ENCODE results near the gene UGT2A3.
A peak's percentile ranks its signal among the peaks of the same experiment; 100 is the strongest.

Gene UGT2A3

DNA sequence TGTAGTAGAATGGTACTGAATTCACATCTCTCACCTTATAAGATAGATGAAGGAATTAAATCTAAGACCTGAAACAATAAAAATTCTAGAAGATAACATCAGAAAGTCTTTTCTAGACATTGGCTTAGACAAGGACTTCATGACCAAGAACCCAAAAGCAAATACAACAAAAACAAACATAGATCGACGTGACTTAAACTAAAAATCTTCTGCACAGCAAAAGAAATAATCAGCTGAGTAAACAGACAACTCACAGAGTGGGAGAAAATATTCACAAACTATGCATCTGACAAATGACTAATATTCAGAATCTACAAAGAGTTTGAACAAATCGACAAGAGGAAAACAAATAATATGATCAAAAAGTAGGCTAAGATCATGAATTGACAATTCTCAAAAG, 38.8 kb downstream of the UGT2A3 start:
- no peak overlapping the region for H3K27ac ChIP-seq
- TF ChIP-seq, protein P1, sequence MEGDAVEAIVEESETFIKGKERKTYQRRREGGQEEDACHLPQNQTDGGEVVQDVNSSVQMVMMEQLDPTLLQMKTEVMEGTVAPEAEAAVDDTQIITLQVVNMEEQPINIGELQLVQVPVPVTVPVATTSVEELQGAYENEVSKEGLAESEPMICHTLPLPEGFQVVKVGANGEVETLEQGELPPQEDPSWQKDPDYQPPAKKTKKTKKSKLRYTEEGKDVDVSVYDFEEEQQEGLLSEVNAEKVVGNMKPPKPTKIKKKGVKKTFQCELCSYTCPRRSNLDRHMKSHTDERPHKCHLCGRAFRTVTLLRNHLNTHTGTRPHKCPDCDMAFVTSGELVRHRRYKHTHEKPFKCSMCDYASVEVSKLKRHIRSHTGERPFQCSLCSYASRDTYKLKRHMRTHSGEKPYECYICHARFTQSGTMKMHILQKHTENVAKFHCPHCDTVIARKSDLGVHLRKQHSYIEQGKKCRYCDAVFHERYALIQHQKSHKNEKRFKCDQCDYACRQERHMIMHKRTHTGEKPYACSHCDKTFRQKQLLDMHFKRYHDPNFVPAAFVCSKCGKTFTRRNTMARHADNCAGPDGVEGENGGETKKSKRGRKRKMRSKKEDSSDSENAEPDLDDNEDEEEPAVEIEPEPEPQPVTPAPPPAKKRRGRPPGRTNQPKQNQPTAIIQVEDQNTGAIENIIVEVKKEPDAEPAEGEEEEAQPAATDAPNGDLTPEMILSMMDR (IDR thresholded peaks at IDR 0.05) = no peak
- no peak for TF ChIP-seq ZFX (IDR thresholded peaks at IDR 0.05; ENCODE audit: borderline replicate concordance)

DNA sequence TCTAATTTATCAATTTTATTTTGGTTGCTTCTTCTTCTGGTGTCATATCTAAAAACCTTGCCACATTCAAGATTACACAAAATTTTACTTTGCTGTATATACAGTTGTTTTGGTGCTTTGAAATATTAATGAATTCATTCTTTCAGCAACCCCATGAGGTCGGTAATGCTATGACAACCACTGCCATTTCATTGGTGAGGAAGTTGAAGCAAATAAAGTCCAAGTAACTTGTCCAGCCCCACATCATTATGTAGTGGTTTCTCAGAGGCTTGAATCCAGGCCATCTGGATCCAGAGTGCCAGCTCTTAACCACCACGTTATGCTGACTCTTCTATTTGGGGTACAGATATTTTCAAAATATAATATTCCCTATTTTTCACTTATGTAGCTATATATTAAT, 42.2 kb downstream of the UGT2A3 start:
- TF ChIP-seq ZFX (IDR thresholded peaks at IDR 0.05; ENCODE audit: borderline replicate concordance) = no peak
- TF ChIP-seq, protein P1 (IDR thresholded peaks at IDR 0.05) = no peak
- H3K27ac ChIP-seq = peak overlapping the region; percentile 45

DNA sequence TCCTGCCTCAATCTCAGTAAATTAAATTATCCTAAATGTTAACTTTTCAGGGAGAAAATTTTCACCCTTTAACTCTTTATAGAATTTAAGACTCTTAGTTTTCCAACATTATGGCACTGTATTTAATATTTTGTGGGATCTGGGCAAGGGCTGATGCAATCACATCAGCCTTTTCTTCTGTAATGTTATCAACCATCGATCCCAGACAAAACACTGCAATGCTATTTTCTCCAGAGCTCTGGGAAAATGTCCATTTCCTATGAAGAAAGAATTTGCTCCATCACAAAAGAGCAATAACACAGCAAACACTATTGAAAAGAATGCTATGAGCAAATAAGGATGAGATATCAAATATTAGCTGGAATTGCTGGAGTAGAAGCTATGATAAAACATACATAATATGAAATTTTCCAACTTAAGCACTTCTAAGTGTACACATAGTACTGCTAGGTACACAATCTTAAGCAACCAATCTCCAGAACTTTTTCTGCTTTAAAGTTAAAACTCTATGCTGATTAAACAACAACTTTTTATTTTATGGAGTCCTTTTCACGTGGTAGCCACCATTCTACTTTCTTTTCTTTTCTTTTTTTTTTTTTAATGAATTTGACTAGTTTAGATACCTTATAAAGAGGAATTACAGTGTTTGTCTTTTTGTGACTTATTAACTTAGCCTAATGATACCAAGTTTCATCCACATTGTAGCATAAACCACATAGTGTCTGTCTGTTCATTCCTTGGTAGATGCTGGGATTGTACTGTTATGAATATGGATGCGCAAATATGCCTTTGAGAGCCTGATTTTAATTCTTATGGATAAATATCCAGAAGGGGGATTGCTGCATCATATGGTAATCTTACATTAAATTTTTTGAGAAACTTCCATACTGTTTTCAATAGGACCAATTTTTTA, 43.6 kb downstream of the UGT2A3 start:
- peak overlapping the region; percentile 45 for H3K27ac ChIP-seq
- TF ChIP-seq, protein P1 (IDR thresholded peaks at IDR 0.05) = no peak
- no peak for TF ChIP-seq ZFX (IDR thresholded peaks at IDR 0.05; ENCODE audit: borderline replicate concordance)

DNA sequence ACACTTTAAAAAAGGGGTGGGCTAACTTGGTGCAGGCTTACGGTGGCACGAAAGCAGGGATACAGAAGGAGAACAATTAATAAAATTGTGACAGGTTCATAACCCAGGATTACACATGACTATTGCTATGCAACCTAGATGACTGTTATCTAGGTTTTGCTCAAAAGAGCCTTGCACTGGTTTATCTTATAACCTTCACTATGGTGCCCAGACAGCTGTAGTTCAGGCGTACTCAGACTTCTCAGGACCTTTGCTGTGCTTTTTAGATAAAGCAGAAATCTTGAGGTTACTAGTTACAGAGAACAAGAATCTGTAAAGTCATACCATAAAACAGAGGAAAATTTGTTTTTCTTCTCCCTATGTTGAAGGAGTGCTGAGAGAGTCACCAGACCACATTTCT, 44.4 kb downstream of the UGT2A3 start:
- H3K27ac ChIP-seq = peak overlapping the region; percentile 65; the same call in 1 of the 2 replicates
- TF ChIP-seq, protein P1 (IDR thresholded peaks at IDR 0.05) = no peak
- no peak for TF ChIP-seq ZFX (IDR thresholded peaks at IDR 0.05; ENCODE audit: borderline replicate concordance)

DNA sequence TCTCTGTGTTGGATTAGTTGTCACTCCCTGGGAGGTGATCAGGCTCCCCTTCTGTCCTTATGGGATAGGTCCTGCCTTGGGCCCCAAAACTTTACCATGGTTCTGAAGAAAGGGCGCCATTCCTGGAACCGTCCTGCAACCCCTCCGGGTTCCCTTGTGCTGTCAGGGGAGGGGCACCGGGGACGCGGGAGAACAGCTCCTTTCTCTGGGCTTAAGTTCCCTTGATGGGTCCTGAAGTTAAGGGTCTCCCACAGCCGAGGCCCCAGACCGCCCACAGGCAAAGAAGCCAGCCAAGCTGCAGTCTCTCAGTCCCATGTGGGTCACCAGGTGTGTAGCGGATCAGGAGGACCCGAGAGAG, 44.8 kb downstream of the UGT2A3 start:
- H3K27ac ChIP-seq = peak overlapping the region; percentile 65
- TF ChIP-seq, protein P1 (IDR thresholded peaks at IDR 0.05) = no peak
- TF ChIP-seq ZFX (IDR thresholded peaks at IDR 0.05; ENCODE audit: borderline replicate concordance) = no peak

DNA sequence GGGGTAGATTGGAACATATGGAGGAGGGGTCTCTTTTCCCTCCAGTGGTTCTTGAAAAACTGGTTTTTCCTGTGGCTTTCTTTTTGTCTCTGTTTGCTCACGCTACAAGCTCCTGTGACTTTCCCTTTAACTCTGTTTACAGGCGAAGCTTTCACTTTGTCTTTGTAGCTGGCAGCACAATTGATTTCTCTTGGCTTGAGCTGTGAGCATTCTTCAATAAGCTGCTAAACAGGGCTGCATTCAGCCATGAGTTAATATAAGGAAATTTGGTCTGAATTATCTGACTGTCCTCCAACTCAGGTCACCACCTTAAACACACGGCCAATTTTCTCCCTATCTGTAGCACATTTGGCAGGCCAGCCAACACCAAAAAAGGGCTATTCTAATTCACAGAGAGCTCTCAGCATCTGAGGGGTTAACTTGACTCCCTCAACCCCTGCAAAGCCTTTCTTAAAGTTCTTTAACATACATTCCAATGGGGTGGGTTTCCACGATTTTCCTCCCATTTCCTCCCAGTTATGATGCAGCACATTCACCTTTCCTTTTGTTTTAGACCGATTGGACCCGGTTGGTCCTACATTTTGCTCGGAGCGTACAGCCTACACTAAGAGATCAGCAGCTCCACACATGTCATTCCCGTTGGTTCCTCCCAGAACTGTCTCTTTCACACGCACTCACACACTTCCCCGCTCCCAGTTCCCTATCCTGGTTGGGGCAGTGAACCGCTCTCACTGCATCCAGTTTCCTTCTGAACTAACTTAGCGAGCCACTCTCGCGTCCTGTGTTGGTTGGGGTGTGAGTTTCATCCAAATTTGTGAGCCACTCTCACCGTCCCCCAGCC, 45.4 kb downstream of the UGT2A3 start:
- no peak for TF ChIP-seq ZFX (IDR thresholded peaks at IDR 0.05; ENCODE audit: borderline replicate concordance)
- TF ChIP-seq, protein P1 (IDR thresholded peaks at IDR 0.05) = no peak
- peak overlapping the region; percentile 65 for H3K27ac ChIP-seq

DNA sequence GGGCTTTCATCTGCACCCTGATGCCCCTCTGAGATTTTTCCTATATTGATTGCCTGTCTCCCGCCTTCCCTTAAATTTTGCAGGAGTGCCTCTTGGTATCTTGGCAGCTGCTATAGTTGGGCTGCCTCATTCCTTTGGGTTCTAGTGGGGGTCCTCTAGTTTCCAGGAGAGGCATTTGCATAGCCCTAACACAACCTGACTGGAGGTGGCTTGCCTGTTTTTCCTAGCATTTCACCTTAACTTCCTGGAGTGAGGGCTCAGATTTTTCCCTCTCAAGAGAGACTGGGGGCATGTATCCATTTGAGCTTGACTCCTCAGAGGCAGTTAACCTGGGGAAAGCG, 46.0 kb downstream of the UGT2A3 start:
- H3K27ac ChIP-seq = peak overlapping the region; percentile 65

More for the DNA sequence above, 46.0 kb downstream of the UGT2A3 start:
- TF ChIP-seq, protein P1 (IDR thresholded peaks at IDR 0.05) = no peak
- TF ChIP-seq ZFX (IDR thresholded peaks at IDR 0.05; ENCODE audit: borderline replicate concordance) = no peak
